ENCODE measurements around the gene MAML3. TPM values are rescaled to one million over a fixed set of nuclear protein-coding genes. Genes with fewer than 3 reads are reported as not detected.

Gene MAML3
- total and polyA plus RNA-seq, 8 donors, result 1.7 to 20.3 (median 8.4) TPM

- TF ChIP-seq POLR2A (IDR thresholded peaks at IDR 0.05) (no peak), EP300 (IDR thresholded peaks at IDR 0.05) (no peak), POLR2AphosphoS5 (IDR thresholded peaks at IDR 0.05) (no peak), CTCF (IDR thresholded peaks at IDR 0.05) (no peak)
- Histone ChIP-seq H3K4me3 (no peak overlapping the region), H3K36me3 (no peaks in the 10 kb centered on the region), H3K27ac (no peak overlapping the region), H3K4me1 (peaks cover 0 to 20% (median 16%) of the 10 kb centered on the region in 4 donors), H3K9me3 (no peaks in the 10 kb centered on the region), H3K27me3 (no peaks in the 10 kb centered on the region)
- whole genome bisulfite sequencing, 5 donors, result 94 to 96% (median 95%) methylated on average over 30 to 31 of the region's 31 CpGs
- no peak for DNase-seq
- intact Hi-C loops (cut with DNase I; ENCODE audit: low total_unique reads), result no loop called here
Observed at GRCh38 chr4:139859876-139860275, 294.1 kb downstream of the MAML3 start.

GRCh38 chr4:139858436-139859205 lies 295.4 kb downstream of the MAML3 start:
- intact Hi-C loops (cut with DNase I; ENCODE audit: low total_unique reads), result no loop called here
- no peak overlapping the region for H3K27ac ChIP-seq
- H3K36me3 ChIP-seq, result no peaks in the 10 kb centered on the region
- no peak for DNase-seq
- no peaks in the 10 kb centered on the region for H3K27me3 ChIP-seq
- WGBS, 5 donors, result 84 to 95% (median 92%) methylated on average over 8 of the region's 8 CpGs
- TF ChIP-seq POLR2AphosphoS5 (IDR thresholded peaks at IDR 0.05) (no peak), POLR2A (IDR thresholded peaks at IDR 0.05) (no peak), CTCF (IDR thresholded peaks at IDR 0.05) (no peak), EP300 (IDR thresholded peaks at IDR 0.05) (no peak)
- H3K4me3 ChIP-seq, result no peak overlapping the region
- H3K9me3 ChIP-seq, result no peaks in the 10 kb centered on the region
- peaks cover 0 to 16% (median 15%) of the 10 kb centered on the region in 4 donors for H3K4me1 ChIP-seq

GRCh38 chr4:139857977-139858376 lies 296.0 kb downstream of the MAML3 start:
- intact Hi-C loops (cut with DNase I; ENCODE audit: low total_unique reads), result no loop called here
- peaks cover 0 to 16% (median 15%) of the 10 kb centered on the region in 4 donors for H3K4me1 ChIP-seq

GRCh38 chr4:139857021-139857420 lies 297.0 kb downstream of the MAML3 start:
- intact Hi-C loops (cut with DNase I; ENCODE audit: low total_unique reads), result no loop called here
- no peak for TF ChIP-seq POLR2AphosphoS5 (IDR thresholded peaks at IDR 0.05)
- TF ChIP-seq CTCF (IDR thresholded peaks at IDR 0.05), result no peak
- Histone ChIP-seq H3K36me3 (no peaks in the 10 kb centered on the region), H3K4me3 (no peak overlapping the region), H3K9me3 (no peaks in the 10 kb centered on the region), H3K27me3 (no peaks in the 10 kb centered on the region), H3K4me1 (peaks cover 0 to 16% (median 15%) of the 10 kb centered on the region in 4 donors), H3K27ac (peak overlapping the region in 1 of 5 donors; percentile 14)
- DNase-seq, result peak in 1 of 2 donors; percentile 77
- 36 to 58% (median 46%) methylated on average over 4 of the region's 4 CpGs for WGBS, 5 donors

More at GRCh38 chr4:139857977-139858376, 296.0 kb downstream of the MAML3 start:
- Histone ChIP-seq H3K4me3 (no peak overlapping the region), H3K9me3 (no peaks in the 10 kb centered on the region), H3K27ac (no peak overlapping the region), H3K27me3 (no peaks in the 10 kb centered on the region), H3K36me3 (no peaks in the 10 kb centered on the region)
- WGBS, 5 donors, result 46 to 73% (median 68%) methylated on average over 2 of the region's 2 CpGs
- TF ChIP-seq POLR2A (IDR thresholded peaks at IDR 0.05) (no peak), POLR2AphosphoS5 (IDR thresholded peaks at IDR 0.05) (no peak), CTCF (IDR thresholded peaks at IDR 0.05) (no peak), EP300 (IDR thresholded peaks at IDR 0.05) (no peak)
- no peak for DNase-seq
